COLO829 (cell line): ENCODE data around the gene YIPF5.

Experiments used
- DNase-seq: peaks from one replicate; pipeline ENCODE4 v3.0.0; 2012; ENCODE audit warnings: low spot score

The YIPF5 gene

DNA sequence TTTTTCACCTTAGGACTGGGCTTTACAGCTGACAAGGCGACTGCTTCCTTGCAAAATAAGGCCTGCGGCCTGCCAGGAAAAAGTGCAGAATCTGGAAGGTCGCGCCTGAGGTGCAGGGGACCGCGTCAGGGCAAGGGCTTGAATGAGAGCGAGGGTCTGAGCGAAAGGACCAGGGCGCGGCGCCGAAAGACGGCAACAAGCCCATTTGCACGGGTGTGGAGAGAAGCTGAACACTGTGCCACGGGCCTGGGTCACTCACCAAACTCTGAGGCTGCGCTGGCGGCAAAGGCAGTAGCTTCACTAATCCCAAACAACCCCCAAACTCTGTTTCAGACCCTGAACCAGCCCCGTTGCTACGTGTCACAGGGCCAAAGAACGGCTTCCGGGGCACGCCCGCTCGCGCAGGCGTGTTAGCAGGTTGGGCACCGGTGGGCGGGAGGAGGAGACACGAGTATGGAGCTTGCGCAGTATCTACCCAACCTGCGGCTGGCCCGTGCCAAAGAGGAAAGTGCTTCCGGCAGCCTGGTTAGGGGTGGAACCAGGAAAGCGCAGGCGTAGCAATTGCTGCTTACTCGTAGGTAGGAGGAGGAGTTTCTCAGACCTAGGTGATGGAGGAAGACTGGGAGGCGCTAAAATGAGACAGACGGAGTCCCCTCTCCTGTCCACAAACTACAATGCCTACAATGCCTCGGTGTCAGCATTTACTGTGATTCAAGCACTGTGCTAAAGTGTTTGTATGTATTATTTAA is at the start of gene YIPF5, which contains the start of gene KCTD16:
TSS of gene YIPF5 (minus strand) at position 384 of the 749 bp plus-strand sequence. CDS start 704 bp downstream, outside the sequence.
TSS of gene KCTD16 (plus strand) at position 598 of the 749 bp plus-strand sequence.
- peak; percentile 84 for DNase-seq

DNA sequence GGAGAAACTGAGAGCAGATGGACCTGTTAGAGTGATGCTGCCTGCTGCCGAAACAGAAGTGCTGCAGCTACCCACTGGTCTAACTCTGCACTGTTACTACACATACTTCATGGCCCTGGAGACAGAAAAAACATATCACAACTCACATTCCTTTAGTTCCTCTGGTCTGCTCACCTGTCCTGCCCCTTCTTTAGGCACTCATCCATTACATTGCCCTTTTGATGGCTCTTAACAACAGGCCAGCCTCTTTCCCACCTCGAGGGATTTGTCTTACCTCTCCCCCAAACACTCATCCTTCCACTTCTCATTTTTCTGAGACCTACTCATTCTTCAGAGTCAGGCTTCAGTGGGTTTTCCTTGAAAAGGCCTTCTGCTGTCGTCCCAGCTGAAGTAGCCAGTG is 49.4 kb upstream of the YIPF5 start:
- DNase-seq = no peak

DNA sequence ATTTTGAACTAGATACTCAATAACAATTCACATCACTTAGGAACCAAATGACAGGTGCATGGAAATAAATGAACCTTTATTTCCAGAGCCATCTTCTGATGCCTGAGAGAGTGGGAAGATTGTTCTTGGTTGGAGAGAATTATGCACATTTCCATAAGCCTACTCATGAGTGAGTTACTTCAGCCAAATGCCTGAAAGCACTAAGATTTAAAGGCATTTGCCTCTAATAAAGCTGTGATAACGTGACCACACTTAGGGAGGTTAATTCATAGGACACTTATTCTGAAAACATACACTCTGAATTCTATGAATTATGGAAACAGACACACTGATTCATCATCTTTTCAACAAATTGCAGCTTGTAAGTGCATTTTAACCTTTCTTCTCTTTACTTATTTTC is 40.2 kb upstream of the YIPF5 start:
- DNase-seq = no peak

DNA sequence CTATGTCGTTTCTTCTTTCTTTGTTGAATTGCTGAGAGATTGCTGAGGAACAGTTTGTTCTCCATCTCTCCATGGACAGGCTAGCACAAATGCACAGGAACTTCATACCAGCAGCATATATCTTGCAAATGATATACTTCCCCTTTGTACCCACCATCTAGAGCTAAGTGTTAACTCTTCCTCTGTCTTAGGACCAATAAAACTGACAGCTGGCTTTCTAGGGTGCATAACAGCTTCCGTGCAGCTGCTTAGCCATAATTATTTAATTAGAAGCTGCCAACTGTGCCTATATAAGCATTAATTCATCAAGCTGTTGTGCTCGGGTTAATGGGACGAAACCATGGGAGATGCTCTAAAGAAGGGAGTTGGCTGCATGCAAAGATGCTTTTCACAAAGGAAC is 38.9 kb upstream of the YIPF5 start:
- no peak for DNase-seq

- DNase-seq = no peak
Observed at GRCh38 chr5:144207875-144208444, 37.5 kb upstream of the YIPF5 start.

- no peak for DNase-seq
Observed at GRCh38 chr5:144206141-144206540, 35.7 kb upstream of the YIPF5 start.

DNA sequence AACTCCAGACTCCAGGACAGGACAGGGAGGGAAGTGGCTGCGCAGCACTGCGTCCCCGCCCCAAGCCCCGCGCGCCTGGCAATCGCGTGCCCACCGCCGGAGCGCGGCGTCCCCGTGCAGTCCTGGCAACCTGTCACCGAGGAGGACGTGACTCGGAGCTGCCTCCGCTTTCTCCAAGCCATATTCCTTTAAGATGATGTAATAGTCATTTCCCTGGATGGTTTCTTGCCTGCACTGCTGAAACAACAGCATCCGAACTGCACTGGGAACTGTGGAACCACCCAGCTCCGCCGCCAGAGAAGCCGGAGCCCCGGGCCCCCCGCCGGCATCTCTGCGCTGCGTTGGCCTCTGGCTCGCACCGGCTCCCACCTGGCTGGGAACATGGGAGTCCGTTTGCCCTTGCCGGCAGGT is 34.7 kb upstream of the YIPF5 start:
- no peak for DNase-seq

GRCh38 chr5:144203750-144204596 is 33.5 kb upstream of the YIPF5 start:
- peak; percentile 3 for DNase-seq

- DNase-seq = no peak
Observed at GRCh38 chr5:144202726-144203125, 32.3 kb upstream of the YIPF5 start.

GRCh38 chr5:144202072-144202471 is 31.6 kb upstream of the YIPF5 start:
- DNase-seq = no peak

DNA sequence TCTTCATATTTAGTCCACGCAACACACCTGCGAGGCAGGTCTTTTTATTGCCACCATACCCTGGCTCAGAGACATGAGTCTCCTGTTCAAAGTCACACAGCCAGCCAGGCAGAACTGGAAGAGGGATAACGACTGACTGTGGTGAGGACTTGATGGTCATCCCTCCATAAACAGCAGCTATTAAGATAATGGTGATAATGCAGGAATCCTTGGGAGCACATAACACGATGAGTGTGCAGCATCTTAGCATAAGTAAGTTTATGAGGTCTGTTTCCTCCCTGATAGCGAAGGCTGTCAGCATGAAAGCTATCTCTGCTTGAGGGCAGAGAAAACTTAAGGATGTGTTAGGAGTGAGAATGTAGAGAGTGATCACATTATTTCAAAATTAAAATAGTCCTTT is 31.1 kb upstream of the YIPF5 start:
- DNase-seq = no peak

- DNase-seq = no peak
Observed at GRCh38 chr5:144198386-144198785, 27.9 kb upstream of the YIPF5 start.

DNA sequence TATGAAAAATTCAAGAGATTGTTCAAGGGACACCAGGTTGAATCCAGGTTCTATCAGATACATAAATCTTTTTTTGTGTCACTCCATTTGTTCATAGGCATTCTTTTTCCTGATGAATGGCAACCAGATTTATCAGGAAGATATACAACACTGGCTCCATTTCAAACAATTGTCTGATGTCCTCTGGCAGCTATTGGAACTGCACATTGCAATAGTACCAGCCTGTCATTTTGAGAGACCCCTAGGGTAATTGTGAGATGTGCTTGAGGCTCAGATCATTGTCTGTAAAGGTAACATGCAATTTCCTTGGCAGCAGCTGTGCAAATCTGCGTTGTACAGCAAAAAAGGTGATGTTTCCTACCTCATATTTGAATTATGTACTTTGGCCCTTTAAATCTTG is 26.2 kb upstream of the YIPF5 start:
- no peak for DNase-seq

DNA sequence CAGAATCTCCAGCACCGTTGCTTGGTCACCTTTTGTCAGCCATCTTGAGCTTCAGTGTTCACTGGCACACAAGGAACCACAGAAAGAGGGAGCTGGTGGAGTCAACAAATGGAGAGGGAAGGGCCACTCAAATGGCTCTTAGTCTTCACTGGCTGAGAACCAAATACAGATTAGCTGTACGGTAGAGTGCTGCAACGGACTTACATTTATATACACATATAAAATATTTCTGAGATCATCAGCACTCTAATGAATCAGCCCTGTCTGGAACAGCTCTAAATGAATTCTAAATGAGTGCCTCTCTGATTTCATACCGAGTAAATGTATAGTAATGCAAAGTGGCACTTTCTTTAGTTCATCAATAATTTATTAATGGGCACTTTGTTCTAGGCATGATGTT is 25.0 kb upstream of the YIPF5 start:
- DNase-seq = no peak

- no peak for DNase-seq
Observed at GRCh38 chr5:144194144-144194543, 23.7 kb upstream of the YIPF5 start.

DNA sequence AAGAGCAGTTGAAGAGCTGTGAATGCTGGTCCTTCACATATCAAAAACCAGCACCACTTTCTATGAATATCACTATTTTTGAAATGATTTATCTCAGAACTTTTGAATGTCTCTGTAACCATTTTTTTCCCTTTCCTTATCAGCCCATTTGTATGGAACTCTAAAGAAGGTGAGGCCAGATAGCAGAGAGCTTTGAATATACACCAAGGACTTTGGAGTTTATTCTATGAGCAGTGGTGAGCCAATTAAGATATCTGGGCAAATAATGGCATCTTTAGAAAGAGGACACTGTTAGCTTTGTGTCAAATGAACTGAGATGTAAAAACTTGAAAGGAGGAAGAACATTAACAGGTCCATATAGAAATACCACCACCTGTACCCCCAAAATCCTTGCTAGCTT is 22.2 kb upstream of the YIPF5 start:
- DNase-seq = no peak

- DNase-seq = peak; percentile 28
Observed at GRCh38 chr5:144191998-144192397, 21.5 kb upstream of the YIPF5 start.

- no peak for DNase-seq
Observed at GRCh38 chr5:144191531-144191930, 21.1 kb upstream of the YIPF5 start.

DNA sequence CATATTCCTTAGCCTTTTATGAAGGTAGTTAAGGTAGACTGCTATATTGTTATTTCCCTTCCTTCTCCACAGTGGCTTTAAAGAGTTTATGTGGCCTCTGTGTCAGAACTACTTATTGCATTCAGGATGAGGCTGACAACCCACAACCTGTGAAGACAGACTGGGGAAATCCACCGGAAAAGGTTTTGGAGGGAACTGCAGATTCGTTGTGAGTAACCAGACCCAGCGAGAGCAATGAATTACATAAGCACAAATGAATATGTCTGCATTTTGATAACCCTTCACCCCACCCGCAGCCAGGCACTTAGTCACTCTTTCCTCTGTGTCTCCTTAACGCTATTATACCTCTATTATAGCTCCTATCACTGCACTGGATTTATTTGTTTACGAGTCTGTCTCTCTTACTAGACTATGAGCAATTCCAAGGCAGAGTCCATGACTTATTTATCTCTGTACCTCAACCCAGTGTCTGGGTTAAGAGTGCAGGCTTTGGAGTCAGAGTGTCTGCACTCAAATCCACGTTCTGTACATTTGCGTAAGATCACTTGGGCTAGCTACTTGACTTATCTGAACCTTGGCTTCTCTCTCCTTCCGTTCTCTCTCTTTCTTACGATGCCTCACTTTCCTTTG is 19.5 kb upstream of the YIPF5 start:
- no peak for DNase-seq

GRCh38 chr5:144187699-144188294 is 17.3 kb upstream of the YIPF5 start:
- DNase-seq = peak; percentile 17

- no peak for DNase-seq
Observed at GRCh38 chr5:144183254-144183889, 12.9 kb upstream of the YIPF5 start.

DNA sequence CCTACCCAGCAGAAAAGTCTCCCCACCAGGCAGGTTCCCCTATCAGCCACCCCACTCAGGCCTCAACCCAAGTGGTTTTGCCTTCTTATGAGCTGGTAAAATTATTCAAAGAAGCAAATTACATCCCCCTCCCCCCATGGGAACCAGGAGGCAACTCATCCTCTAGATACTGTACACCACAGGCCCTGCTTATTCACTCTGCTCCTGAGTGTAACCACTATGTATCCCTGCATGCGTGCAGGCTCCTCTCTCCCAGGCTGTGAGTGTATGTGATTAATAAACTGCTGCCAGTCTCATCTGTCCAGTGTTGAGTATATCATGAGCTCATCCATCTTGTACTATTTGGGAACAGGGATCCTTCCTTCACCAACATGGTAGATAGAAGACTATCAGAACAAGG is 8.8 kb upstream of the YIPF5 start:
- DNase-seq = no peak
